ENCODE results near the gene FGF18. TPM values are rescaled to one million over a fixed set of nuclear protein-coding genes. Genes with fewer than 3 reads are reported as not detected.

Gene FGF18
- total and polyA plus RNA-seq, 9 of the 15 experiments (the other 6 are each of a cell fraction or from before 2014, with no cell fraction given), result 0.05 to 0.18 (median 0.11) TPM; not detected in 6

GRCh38 chr5:171387345-171387969 is 32.0 kb upstream of the FGF18 start, which contains the start of gene NPM1 (continued):
- TF ChIP-seq RREB1 (CRISPR knock-in tag; IDR thresholded peaks at IDR 0.05), result 0 out of 2 replicates have a peak, but pooled peaks have one; percentile 18
- TF ChIP-seq NELFE (IDR thresholded peaks at IDR 0.05; ENCODE audit: insufficient read depth, insufficient read length), result peak; percentile 46
- no peak for TF ChIP-seq SAP30 (IDR thresholded peaks at IDR 0.05; ENCODE audit: borderline replicate concordance, insufficient read depth, low read depth, low read length, poor library complexity, severe bottlenecking)
- TF ChIP-seq HDAC8 (tag; IDR thresholded peaks at IDR 0.05), result no peak
- no peak for TF ChIP-seq RCOR1 (IDR thresholded peaks at IDR 0.05; ENCODE audit: borderline replicate concordance in 1 of 2, low read depth in 2 of 2, low read length in 2 of 2)
- no peak for TF ChIP-seq NFYB (IDR thresholded peaks at IDR 0.05; ENCODE audit: extremely low read depth, insufficient read length)
- no peak for TF ChIP-seq ZFP91 (CRISPR knock-in tag; IDR thresholded peaks at IDR 0.05)
- no peak for TF ChIP-seq MED1 (CRISPR knock-in tag; IDR thresholded peaks at IDR 0.05; ENCODE audit: borderline replicate concordance)
- TF ChIP-seq RBM15 (IDR thresholded peaks at IDR 0.05; ENCODE audit: insufficient read depth, low read length), result no peak
- peak; percentile 99 for TF ChIP-seq SUPT5H (IDR thresholded peaks at IDR 0.05)
- no peak for TF ChIP-seq ZBTB8A (IDR thresholded peaks at IDR 0.05; ENCODE audit: partially characterized antibody)
- TF ChIP-seq POLR2AphosphoS2 (IDR thresholded peaks at IDR 0.05; ENCODE audit: low read length), result peak; percentile 80; the same call in 1 of the 2 replicates
- no peak for TF ChIP-seq ZNF592 (IDR thresholded peaks at IDR 0.05)
- no peak for TF ChIP-seq ZNF140 (CRISPR knock-in tag; IDR thresholded peaks at IDR 0.05)
- TF ChIP-seq NFE2L1 (tag; IDR thresholded peaks at IDR 0.05; ENCODE audit: borderline replicate concordance, low read depth), result no peak
- TF ChIP-seq TAF9B (IDR thresholded peaks at IDR 0.05; ENCODE audit: partially characterized antibody), result peak; percentile 97
